Mucosa of rectum (tissue), 2 donors: Measurements from ENCODE around the gene ANTKMT.

Source experiments
- H3K27ac ChIP-seq, 2 donors: one replicate each; pipeline ENCODE4 v1.7.0; 2013; ENCODE audit warnings: inconsistent platforms in 2 of 2, low read depth in 2 of 2, low read length in 2 of 2
- H3K27me3 ChIP-seq, 2 donors: one replicate each; pipeline ENCODE4 v1.7.0; 2013; ENCODE audit warnings: low read length in 2 of 2; ENCODE audit not compliant: control insufficient read depth in 2 of 2, insufficient read depth in 2 of 2
- H3K36me3 ChIP-seq, 2 donors: one replicate each; pipeline ENCODE4 v1.7.0; 2013; ENCODE audit warnings: low read length in 2 of 2; ENCODE audit not compliant: control insufficient read depth in 2 of 2, insufficient read depth in 2 of 2
- H3K4me1 ChIP-seq, 2 donors: one replicate each; pipeline ENCODE4 v1.7.0; 2013; ENCODE audit warnings: low read length in 2 of 2, mild to moderate bottlenecking in 1 of 2; ENCODE audit not compliant: control insufficient read depth in 2 of 2, insufficient read depth in 2 of 2
- H3K4me3 ChIP-seq, 2 donors: one replicate each; pipeline ENCODE4 v1.7.0; 2013; ENCODE audit warnings: low read length in 2 of 2
- H3K9ac ChIP-seq, 2 donors: one replicate each; pipeline ENCODE4 v1.7.0; 2013; ENCODE audit warnings: low read length in 2 of 2, low read depth in 1 of 2, mild to moderate bottlenecking in 1 of 2
- H3K9me3 ChIP-seq, 2 donors: one replicate each; pipeline ENCODE4 v1.7.0; 2013; ENCODE audit warnings: low read length in 2 of 2; ENCODE audit not compliant: control insufficient read depth in 2 of 2
- donor health status: healthy.
- donor health status: Normal muscosa, but diverticular disease.

ANTKMT gene

GRCh38 chr16:728131-728889, 7.4 kb downstream of the ANTKMT start:
- Histone ChIP-seq H3K9ac (peak overlapping the region in 1 of 2 donors; percentile 10), H3K27me3 (peaks cover 9 to 22% of the 10 kb centered on the region in 2 donors), H3K27ac (no peak overlapping the region), H3K36me3 (peaks cover 12 to 13% of the 10 kb centered on the region in 2 donors), H3K4me1 (peaks cover 10 to 20% of the 10 kb centered on the region in 2 donors), H3K9me3 (no peaks in the 10 kb centered on the region), H3K4me3 (peak overlapping the region; percentile 31 to 35)

- no peak overlapping the region for H3K4me3 ChIP-seq
- no peak overlapping the region for H3K9ac ChIP-seq
These were observed 8.2 kb downstream of the ANTKMT start for GRCh38 chr16:728890-729744.

GRCh38 chr16:729768-730665, 9.1 kb downstream of the ANTKMT start:
- peaks cover 27 to 28% of the 10 kb centered on the region in 2 donors for H3K36me3 ChIP-seq
- H3K9ac ChIP-seq, result no peak overlapping the region

More at GRCh38 chr16:728890-729744, 8.2 kb downstream of the ANTKMT start:
- Histone ChIP-seq H3K4me1 (peaks cover 10 to 20% of the 10 kb centered on the region in 2 donors), H3K36me3 (peaks cover 20 to 21% of the 10 kb centered on the region in 2 donors), H3K27me3 (peaks cover 9 to 22% of the 10 kb centered on the region in 2 donors), H3K27ac (no peak overlapping the region), H3K9me3 (no peaks in the 10 kb centered on the region)

GRCh38 chr16:730666-731509, 9.9 kb downstream of the ANTKMT start:
- no peak overlapping the region for H3K4me3 ChIP-seq
- H3K9me3 ChIP-seq, result no peaks in the 10 kb centered on the region
- H3K27me3 ChIP-seq, result peaks cover 4 to 14% of the 10 kb centered on the region in 2 donors
- peaks cover 10 to 17% of the 10 kb centered on the region in 2 donors for H3K4me1 ChIP-seq
- H3K36me3 ChIP-seq, result peaks cover 32 to 33% of the 10 kb centered on the region in 2 donors
- H3K27ac ChIP-seq, result no peak overlapping the region
- no peak overlapping the region for H3K9ac ChIP-seq

More at GRCh38 chr16:729768-730665, 9.1 kb downstream of the ANTKMT start:
- H3K27ac ChIP-seq, result no peak overlapping the region
- H3K9me3 ChIP-seq, result no peaks in the 10 kb centered on the region
- no peak overlapping the region for H3K4me3 ChIP-seq
- H3K27me3 ChIP-seq, result peaks cover 9 to 22% of the 10 kb centered on the region in 2 donors
- peaks cover 10 to 20% of the 10 kb centered on the region in 2 donors for H3K4me1 ChIP-seq

GRCh38 chr16:732332-732731, 11.4 kb downstream of the ANTKMT start:
- no peak overlapping the region for H3K27ac ChIP-seq
- H3K36me3 ChIP-seq, result peaks cover 38 to 45% of the 10 kb centered on the region in 2 donors
- H3K4me1 ChIP-seq, result peaks cover 7 to 8% of the 10 kb centered on the region in 2 donors

GRCh38 chr16:732936-733335, 12.0 kb downstream of the ANTKMT start:
- Histone ChIP-seq H3K36me3 (peaks cover 41 to 50% of the 10 kb centered on the region in 2 donors), H3K27me3 (no peaks in the 10 kb centered on the region), H3K27ac (no peak overlapping the region), H3K9me3 (no peaks in the 10 kb centered on the region), H3K4me1 (peaks cover 3 to 4% of the 10 kb centered on the region in 2 donors), H3K4me3 (no peak overlapping the region), H3K9ac (no peak overlapping the region)

More at GRCh38 chr16:732332-732731, 11.4 kb downstream of the ANTKMT start:
- Histone ChIP-seq H3K9ac (no peak overlapping the region), H3K9me3 (no peaks in the 10 kb centered on the region), H3K27me3 (peaks cover 0 to 4% of the 10 kb centered on the region in 2 donors), H3K4me3 (no peak overlapping the region)

- Histone ChIP-seq H3K4me1 (peaks cover under 1 to 1% of the 10 kb centered on the region in 2 donors), H3K9me3 (no peaks in the 10 kb centered on the region), H3K9ac (no peak overlapping the region), H3K27ac (no peak overlapping the region), H3K4me3 (no peak overlapping the region), H3K27me3 (no peaks in the 10 kb centered on the region), H3K36me3 (peaks cover 41 to 52% of the 10 kb centered on the region in 2 donors)
These were observed 12.6 kb downstream of the ANTKMT start for GRCh38 chr16:733382-734207.

GRCh38 chr16:734208-734980, 13.4 kb downstream of the ANTKMT start:
- H3K27me3 ChIP-seq, result no peaks in the 10 kb centered on the region
- H3K27ac ChIP-seq, result no peak overlapping the region
- peaks cover 41 to 52% of the 10 kb centered on the region in 2 donors for H3K36me3 ChIP-seq
- no peak overlapping the region for H3K9ac ChIP-seq
- H3K4me3 ChIP-seq, result no peak overlapping the region
- H3K9me3 ChIP-seq, result no peaks in the 10 kb centered on the region
- no peaks in the 10 kb centered on the region for H3K4me1 ChIP-seq
